Neutrophil (primary cell): ENCODE measurements around the gene LMF1.

Source experiments
- H3K27ac ChIP-seq: fragments of 200-600 bp; sonication (generic); 2 replicates; pipeline ENCODE4 v1.5.1; 2016; ENCODE audit warnings: mild to moderate bottlenecking, moderate library complexity
- H3K27me3 ChIP-seq: fragments of 200-600 bp; sonication (generic); 2 replicates; pipeline ENCODE4 v1.6.0; 2016; ENCODE audit warnings: mild to moderate bottlenecking
- H3K36me3 ChIP-seq: fragments of 200-600 bp; sonication (generic); 2 replicates; pipeline ENCODE4 v1.5.1; 2017
- H3K4me1 ChIP-seq, 2 experiments: fragments of 200-600 bp in 1 of 2; sonication (generic) in 1 of 2; 1 replicate in 1 of 2; 2 replicates in 1 of 2; pipeline versions ENCODE4 v1.5.1 to v1.6.1; 2013 to 2016; ENCODE audit warnings: low read depth in 1 of 2, low read length in 1 of 2, mild to moderate bottlenecking in 1 of 2, moderate library complexity in 1 of 2; ENCODE audit not compliant: control insufficient read depth in 1 of 2, insufficient read depth in 1 of 2
- H3K4me3 ChIP-seq, 2 experiments: fragments of 200-600 bp in 1 of 2; sonication (generic) in 1 of 2; 1 replicate in 1 of 2; 2 replicates in 1 of 2; pipeline ENCODE4 v1.5.1; 2013 to 2016; ENCODE audit warnings: low read depth in 1 of 2, low read length in 1 of 2, mild to moderate bottlenecking in 1 of 2, moderate library complexity in 1 of 2
- H3K9me3 ChIP-seq: fragments of 200-600 bp; sonication (generic); 2 replicates; pipeline ENCODE4 v1.5.1; 2016
- CTCF ChIP-seq: fragments of 200-600 bp; sonication (generic); IDR thresholded peaks from 2 replicates; pipeline ENCODE4 v1.5.1; 2016; ENCODE audit warnings: antibody characterized with exemption

The LMF1 gene

GRCh38 chr16:856811-857210 lies 114.0 kb downstream of the LMF1 start:
- Histone ChIP-seq H3K4me3 (no peak overlapping the region), H3K4me1 (no peaks in the 10 kb centered on the region), H3K27ac (no peak overlapping the region), H3K27me3 (no peaks in the 10 kb centered on the region), H3K36me3 (no peaks in the 10 kb centered on the region), H3K9me3 (peaks cover 14% of the 10 kb centered on the region)
- TF ChIP-seq CTCF = no peak

- Histone ChIP-seq H3K36me3 (no peaks in the 10 kb centered on the region), H3K4me3 (no peak overlapping the region), H3K9me3 (peaks cover 21% of the 10 kb centered on the region), H3K27ac (no peak overlapping the region), H3K4me1 (no peaks in the 10 kb centered on the region), H3K27me3 (no peaks in the 10 kb centered on the region)
- no peak for TF ChIP-seq CTCF
Observed at GRCh38 chr16:856101-856500, 114.7 kb downstream of the LMF1 start.

- H3K27ac ChIP-seq = no peak overlapping the region
- no peaks in the 10 kb centered on the region for H3K36me3 ChIP-seq
- H3K9me3 ChIP-seq = peaks cover 27% of the 10 kb centered on the region
Observed at GRCh38 chr16:855471-855870, 115.3 kb downstream of the LMF1 start.

GRCh38 chr16:854808-855410 lies 115.9 kb downstream of the LMF1 start:
- TF ChIP-seq CTCF = no peak
- Histone ChIP-seq H3K27ac (no peak overlapping the region), H3K36me3 (no peaks in the 10 kb centered on the region), H3K27me3 (no peaks in the 10 kb centered on the region), H3K4me1 (no peaks in the 10 kb centered on the region), H3K9me3 (peaks cover 31% of the 10 kb centered on the region), H3K4me3 (no peak overlapping the region)

More at GRCh38 chr16:855471-855870, 115.3 kb downstream of the LMF1 start:
- Histone ChIP-seq H3K27me3 (no peaks in the 10 kb centered on the region), H3K4me1 (no peaks in the 10 kb centered on the region), H3K4me3 (no peak overlapping the region)
- TF ChIP-seq CTCF = no peak

- TF ChIP-seq CTCF = no peak
- Histone ChIP-seq H3K27ac (no peak overlapping the region), H3K4me1 (no peaks in the 10 kb centered on the region), H3K36me3 (no peaks in the 10 kb centered on the region), H3K27me3 (no peaks in the 10 kb centered on the region), H3K4me3 (no peak overlapping the region), H3K9me3 (peaks cover 31% of the 10 kb centered on the region)
Observed at GRCh38 chr16:853981-854807, 116.6 kb downstream of the LMF1 start.
